IMR-90 (cell line): ENCODE measurements around the gene DTX3. TPM values are rescaled to one million over a fixed set of nuclear protein-coding genes. Genes with fewer than 3 reads are reported as not detected.

Source experiments
- ATAC-seq: fragments of 200-7000 bp; cut with Tn5 transposase; 2 replicates; pipeline ENCODE4 v1.9.1; 2020; ENCODE audit warnings: low read depth, mild to moderate bottlenecking, moderate library complexity
- BruUV-seq: library from RNA; stranded (reverse); fragments of 400-500 nt; replicated peaks from 2 replicates; lab custom pipeline; 2021; lab: Mats Ljungman, UMichigan
- CTCF ChIA-PET: fragments of 300-600 bp; formaldehyde crosslinking; extraction: SDS; loops from one replicate; lab custom pipeline; 2021; ENCODE audit warnings: antibody characterized with exemption; lab: Yijun Ruan, JAX
- POLR2A ChIA-PET: fragments of 300-600 bp; sonication (Branson Sonifier 250); formaldehyde crosslinking; loops from one replicate; lab custom pipeline; 2022; ENCODE audit warnings: antibody characterized with exemption; ENCODE audit not compliant: unreplicated experiment; lab: Charles Lee
- DNase-seq: peaks from one replicate; pipeline ENCODE4 v3.0.0; 2013
- H2AFZ ChIP-seq: replicated peaks from 2 replicates; pipeline ENCODE3; 2013; ENCODE audit warnings: low read length, mild to moderate bottlenecking; ENCODE audit not compliant: poor library complexity
- H2AK5ac ChIP-seq: 2 replicates; pipeline ENCODE4 v1.6.1; 2013; ENCODE audit warnings: low read depth, low read length, inconsistent platforms
- H2AK9ac ChIP-seq: replicated peaks from 2 replicates; pipeline ENCODE3; 2013; ENCODE audit warnings: mild to moderate bottlenecking, low read depth, low read length, moderate library complexity; ENCODE audit not compliant: poor library complexity
- H2BK120ac ChIP-seq: 2 replicates; pipeline ENCODE4 v1.6.1; 2013; ENCODE audit warnings: low read depth, low read length, inconsistent platforms
- H2BK15ac ChIP-seq: 3 replicates; pipeline ENCODE4 v1.6.1; 2013; ENCODE audit warnings: low read depth, low read length, inconsistent platforms
- H2BK20ac ChIP-seq: 2 replicates; pipeline ENCODE4 v1.6.1; 2013; ENCODE audit warnings: low read depth, mild to moderate bottlenecking, inconsistent platforms, low read length, moderate library complexity
- H2BK5ac ChIP-seq: 2 replicates; pipeline ENCODE4 v1.6.1; 2013; ENCODE audit warnings: mild to moderate bottlenecking, low read depth, low read length, inconsistent platforms; ENCODE audit not compliant: poor library complexity, severe bottlenecking
- H3K14ac ChIP-seq: replicated peaks from 2 replicates; pipeline ENCODE4 v1.6.1; 2013; ENCODE audit warnings: low read depth, low read length, inconsistent platforms
- H3K18ac ChIP-seq: 2 replicates; pipeline ENCODE4 v1.6.1; 2013; ENCODE audit warnings: low read depth, low read length, control low read depth
- H3K23ac ChIP-seq: 2 replicates; pipeline ENCODE4 v1.6.1; 2013; ENCODE audit warnings: low read depth, low read length, inconsistent platforms
- H3K27ac ChIP-seq: 2 replicates; pipeline ENCODE4 v1.5.1; 2013; ENCODE audit warnings: mild to moderate bottlenecking, control low read depth, low read length; ENCODE audit not compliant: insufficient read depth
- H3K27me3 ChIP-seq: 2 replicates; pipeline ENCODE4 v1.6.1; 2013; ENCODE audit warnings: low read length; ENCODE audit not compliant: control insufficient read depth, insufficient read depth
- H3K36me3 ChIP-seq: 2 replicates; pipeline ENCODE4 v1.6.1; 2013; ENCODE audit warnings: low read length, mixed read lengths; ENCODE audit not compliant: control insufficient read depth, insufficient read depth
- H3K4ac ChIP-seq: 2 replicates; pipeline ENCODE4 v1.6.1; 2013; ENCODE audit warnings: low read depth, low read length, inconsistent platforms
- H3K4me1 ChIP-seq: 2 replicates; pipeline ENCODE4 v1.6.1; 2013; ENCODE audit warnings: low read length, mixed read lengths; ENCODE audit not compliant: control insufficient read depth, insufficient read depth
- H3K4me2 ChIP-seq: 2 replicates; pipeline ENCODE4 v1.6.1; 2013; ENCODE audit warnings: low read depth, mild to moderate bottlenecking, control low read depth, low read length, moderate library complexity
- H3K4me3 ChIP-seq: 2 replicates; pipeline ENCODE4 v1.5.1; 2013; ENCODE audit warnings: low read depth, mild to moderate bottlenecking, control low read depth, low read length, moderate library complexity; ENCODE audit not compliant: insufficient read depth
- H3K56ac ChIP-seq: 2 replicates; pipeline ENCODE4 v1.6.1; 2013; ENCODE audit warnings: low read length, inconsistent platforms; ENCODE audit not compliant: insufficient read depth; ENCODE audit errors: extremely low read depth
- H3K79me1 ChIP-seq, 2 experiments: 2 replicates each; pipeline ENCODE4 v1.6.1; 2013; ENCODE audit warnings: low read length in 2 of 2, inconsistent platforms in 1 of 2, low read depth in 1 of 2
- H3K9ac ChIP-seq: 2 replicates; pipeline ENCODE4 v1.6.1; 2013; ENCODE audit warnings: low read depth, low read length, control low read depth
- H3K9me1 ChIP-seq: 2 replicates; pipeline ENCODE4 v1.6.1; 2013; ENCODE audit warnings: low read length, inconsistent platforms; ENCODE audit not compliant: insufficient read depth
- H3K9me3 ChIP-seq: 2 replicates; pipeline ENCODE4 v1.6.1; 2013; ENCODE audit warnings: low read length; ENCODE audit not compliant: control insufficient read depth, insufficient read depth
- H4K20me1 ChIP-seq: 2 replicates; pipeline ENCODE4 v1.6.1; 2013; ENCODE audit warnings: low read length, inconsistent platforms; ENCODE audit not compliant: insufficient read depth
- H4K5ac ChIP-seq: 2 replicates; pipeline ENCODE4 v1.6.1; 2013; ENCODE audit warnings: mild to moderate bottlenecking, low read depth, low read length, control low read depth
- H4K8ac ChIP-seq, 2 experiments: 2 replicates each; pipeline ENCODE4 v1.6.1; 2013; ENCODE audit warnings: low read depth in 2 of 2, low read length in 2 of 2, control low read depth in 1 of 2, inconsistent platforms in 1 of 2
- H4K91ac ChIP-seq: 2 replicates; pipeline ENCODE4 v1.6.1; 2013; ENCODE audit warnings: low read depth, low read length, inconsistent platforms; ENCODE audit not compliant: insufficient read depth
- BHLHE40 ChIP-seq: fragments of 150-350 bp; IDR thresholded peaks from 2 replicates; pipeline ENCODE4 v1.6.1; 2016; ENCODE audit warnings: mild to moderate bottlenecking, low read depth, low read length
- CEBPB ChIP-seq: IDR thresholded peaks from 2 replicates; pipeline ENCODE4 v1.6.1; 2012; ENCODE audit warnings: low read depth, low read length, improper control_type of control experiment
- CHD1 ChIP-seq: IDR thresholded peaks from 2 replicates; pipeline ENCODE4 v1.6.1; 2012; ENCODE audit warnings: low read depth, low read length, improper control_type of control experiment
- ELK1 ChIP-seq: fragments of 150-350 bp; IDR thresholded peaks from 2 replicates; pipeline ENCODE4 v1.6.1; 2016; ENCODE audit warnings: low read depth, mild to moderate bottlenecking, low read length, moderate library complexity, borderline replicate concordance
- MAFK ChIP-seq: IDR thresholded peaks from 2 replicates; pipeline ENCODE4 v1.6.1; 2012; ENCODE audit warnings: low read depth, low read length, improper control_type of control experiment
- MAZ ChIP-seq: IDR thresholded peaks from 2 replicates; pipeline ENCODE4 v1.6.1; 2012; ENCODE audit warnings: low read depth, mild to moderate bottlenecking, low read length, improper control_type of control experiment, moderate library complexity, borderline replicate concordance
- MXI1 ChIP-seq: IDR thresholded peaks from 2 replicates; pipeline ENCODE4 v1.6.1; 2012; ENCODE audit warnings: low read depth, mild to moderate bottlenecking, low read length, moderate library complexity, borderline replicate concordance
- POLR2A ChIP-seq: IDR thresholded peaks from 2 replicates; pipeline ENCODE4 v1.6.1; 2012; ENCODE audit warnings: mild to moderate bottlenecking, low read depth, low read length
- RAD21 ChIP-seq: IDR thresholded peaks from 2 replicates; pipeline ENCODE4 v1.6.1; 2012; ENCODE audit warnings: low read length, improper control_type of control experiment
- RCOR1 ChIP-seq: IDR thresholded peaks from 2 replicates; pipeline ENCODE4 v1.6.1; 2012; ENCODE audit warnings: mild to moderate bottlenecking, low read length, improper control_type of control experiment; ENCODE audit not compliant: insufficient replicate concordance
- RFX5 ChIP-seq: IDR thresholded peaks from 2 replicates; pipeline ENCODE4 v1.8.0; 2012; ENCODE audit warnings: low read depth, mild to moderate bottlenecking, low read length, moderate library complexity
- SMC3 ChIP-seq: fragments of 150-350 bp; IDR thresholded peaks from 2 replicates; pipeline ENCODE4 v1.6.1; 2016; ENCODE audit warnings: low read depth, mild to moderate bottlenecking, antibody characterized with exemption, low read length, moderate library complexity
- WGBS, 2 experiments: methylation state at CpG; one replicate each; pipeline versions ENCODE4 v1.1.5 to v1.1.7; 2013; ENCODE audit warnings: missing lambda C conversion rate in 2 of 2; ENCODE audit not compliant: insufficient read length in 1 of 2; ENCODE audit errors: extremely low coverage in 2 of 2; 5-methylcytosine and 5-hydroxymethylcytosine counted together
- dilution Hi-C: fragments of 300-500 bp; cut with HindIII; formaldehyde crosslinking; loops from one replicate; pipeline ENCODE4 v1.14.3; 2018; ENCODE audit warnings: low sequenced_read_pairs; ENCODE audit not compliant: unreplicated experiment
- in situ Hi-C: fragments of 300-500 bp; cut with MboI; formaldehyde crosslinking; loops from 3 replicates; pipeline ENCODE4 v1.14.3; 2019; ENCODE audit warnings: low sequenced_read_pairs, inconsistent platforms, mixed read lengths
- intact Hi-C: fragments of 100-400 bp; cut with micrococcal nuclease; formaldehyde crosslinking; loops from 2 replicates; pipeline ENCODE4 v1.10.0; 2022
- polyA plus RNA-seq, 3 experiments: library from polyadenylated mRNA; depleted of rRNA; stranded (reverse); fragments of >200 nt; gene quantifications; 2 replicates each; pipeline ENCODE4 v1.2.3, GENCODE V29; 2012; ENCODE audit warnings: low replicate concordance in 1 of 3
- total RNA-seq: library from RNA; depleted of rRNA; stranded (reverse); fragments of >200 nt; gene quantifications from 2 replicates; pipeline ENCODE4 v1.2.3, GENCODE V29; 2012
- TF ChIP-seq, protein P1 (sequence below): conservative IDR thresholded peaks from 2 replicates; pipeline ENCODE4 v1.5.1; 2012; ENCODE audit warnings: mild to moderate bottlenecking, low read depth, low read length, improper control_type of control experiment

The DTX3 gene
- total and polyA plus RNA-seq, 2 of the 4 experiments (the other 2 are of a cell fraction) = 2.9 to 14.6 TPM

- DNase-seq (no peak), ATAC-seq (no peak)
- H4K5ac ChIP-seq = no peak overlapping the region
- no peak overlapping the region for H3K4ac ChIP-seq
- ChIA-PET POLR2A (no interaction called here), CTCF (no interaction called here)
- H2AFZ ChIP-seq = no peak overlapping the region
- H2BK5ac ChIP-seq = no peak overlapping the region
- H3K18ac ChIP-seq = no peak overlapping the region
- H2BK15ac ChIP-seq = no peak overlapping the region
- H3K14ac ChIP-seq = no peak overlapping the region
- H2AK5ac ChIP-seq = no peak overlapping the region
- no peak overlapping the region for H4K8ac ChIP-seq
- no TSS peak for BruUV-seq
- no peaks in the 10 kb centered on the region for H3K9me1 ChIP-seq
- H3K56ac ChIP-seq = no peak overlapping the region
- H4K20me1 ChIP-seq = no peaks in the 10 kb centered on the region
- no peak for TF ChIP-seq CHD1
- no peak for TF ChIP-seq RCOR1
- no peak for TF ChIP-seq RFX5
- no peak for TF ChIP-seq ELK1
- TF ChIP-seq SMC3 = no peak
- no peak for TF ChIP-seq MXI1
- no peak for TF ChIP-seq POLR2A
- TF ChIP-seq, protein P1, sequence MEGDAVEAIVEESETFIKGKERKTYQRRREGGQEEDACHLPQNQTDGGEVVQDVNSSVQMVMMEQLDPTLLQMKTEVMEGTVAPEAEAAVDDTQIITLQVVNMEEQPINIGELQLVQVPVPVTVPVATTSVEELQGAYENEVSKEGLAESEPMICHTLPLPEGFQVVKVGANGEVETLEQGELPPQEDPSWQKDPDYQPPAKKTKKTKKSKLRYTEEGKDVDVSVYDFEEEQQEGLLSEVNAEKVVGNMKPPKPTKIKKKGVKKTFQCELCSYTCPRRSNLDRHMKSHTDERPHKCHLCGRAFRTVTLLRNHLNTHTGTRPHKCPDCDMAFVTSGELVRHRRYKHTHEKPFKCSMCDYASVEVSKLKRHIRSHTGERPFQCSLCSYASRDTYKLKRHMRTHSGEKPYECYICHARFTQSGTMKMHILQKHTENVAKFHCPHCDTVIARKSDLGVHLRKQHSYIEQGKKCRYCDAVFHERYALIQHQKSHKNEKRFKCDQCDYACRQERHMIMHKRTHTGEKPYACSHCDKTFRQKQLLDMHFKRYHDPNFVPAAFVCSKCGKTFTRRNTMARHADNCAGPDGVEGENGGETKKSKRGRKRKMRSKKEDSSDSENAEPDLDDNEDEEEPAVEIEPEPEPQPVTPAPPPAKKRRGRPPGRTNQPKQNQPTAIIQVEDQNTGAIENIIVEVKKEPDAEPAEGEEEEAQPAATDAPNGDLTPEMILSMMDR = no peak
- no peak for TF ChIP-seq MAZ
- TF ChIP-seq BHLHE40 = no peak
- TF ChIP-seq CEBPB = no peak
- TF ChIP-seq RAD21 = no peak
- no peak for TF ChIP-seq MAFK
- H3K9ac ChIP-seq = no peak overlapping the region
- dilution Hi-C loops (no loop called here), intact Hi-C loops (no loop called here), in situ Hi-C loops (no loop called here)
- H4K91ac ChIP-seq = no peak overlapping the region
- no peaks in the 10 kb centered on the region for H3K36me3 ChIP-seq
- H3K27ac ChIP-seq = no peak overlapping the region
- WGBS, 2 experiments = no CpG with 5 or more reads among the region's 12 CpGs
- H3K4me1 ChIP-seq = no peaks in the 10 kb centered on the region
- H3K4me3 ChIP-seq = no peak overlapping the region
- no peak overlapping the region for H2AK9ac ChIP-seq
- no peaks in the 10 kb centered on the region for H3K79me1 ChIP-seq
- no peak overlapping the region; the same call in 1 of the 2 replicates for H3K23ac ChIP-seq
- no peak overlapping the region for H3K4me2 ChIP-seq
- no peaks in the 10 kb centered on the region for H3K9me3 ChIP-seq
- no peak overlapping the region for H2BK20ac ChIP-seq
- no peak overlapping the region for H2BK120ac ChIP-seq
- H3K27me3 ChIP-seq = peaks cover 21% of the 10 kb centered on the region
Measured at GRCh38 chr12:57577981-57578758, 26.5 kb upstream of the DTX3 start.
